Liver (tissue), 9 donors: Measurements from ENCODE around the gene PDCL3. TPM values are rescaled to one million over a fixed set of nuclear protein-coding genes. Genes with fewer than 3 reads are reported as not detected.

Experiments
- DNase-seq: peaks from one replicate; pipeline ENCODE4 v3.0.0-alpha.2; 2017; ENCODE audit warnings: low spot score
- H3K27ac ChIP-seq, 2 donors: one replicate each; pipeline ENCODE4 v1.7.0; 2013; ENCODE audit warnings: inconsistent platforms in 2 of 2, low read length in 2 of 2, control low read depth in 1 of 2, low read depth in 1 of 2, mild to moderate bottlenecking in 1 of 2
- H3K27me3 ChIP-seq, 4 donors: one replicate each; pipeline versions ENCODE4 v1.6.1 to v1.7.0; 2013; ENCODE audit warnings: low read length in 3 of 4, inconsistent platforms in 1 of 4, mild to moderate bottlenecking in 1 of 4, moderate library complexity in 1 of 4; ENCODE audit not compliant: control insufficient read depth in 4 of 4, insufficient read depth in 4 of 4
- H3K36me3 ChIP-seq, 4 donors: one replicate each; pipeline versions ENCODE4 v1.6.1 to v1.7.0; 2013; ENCODE audit warnings: low read length in 3 of 4, mild to moderate bottlenecking in 3 of 4, low read depth in 1 of 4, moderate library complexity in 1 of 4; ENCODE audit not compliant: control insufficient read depth in 4 of 4, insufficient read depth in 3 of 4
- H3K4me1 ChIP-seq, 4 donors: one replicate each; pipeline versions ENCODE4 v1.6.1 to v1.7.0; 2013; ENCODE audit warnings: low read length in 3 of 4, mild to moderate bottlenecking in 3 of 4, moderate library complexity in 1 of 4; ENCODE audit not compliant: control insufficient read depth in 4 of 4, insufficient read depth in 4 of 4
- H3K4me3 ChIP-seq, 3 donors: one replicate each; pipeline versions ENCODE4 v1.6.1 to v1.7.0; 2013; ENCODE audit warnings: low read length in 3 of 3, control low read depth in 1 of 3, low read depth in 1 of 3, mild to moderate bottlenecking in 1 of 3
- H3K9ac ChIP-seq, 2 donors: one replicate each; pipeline ENCODE4 v1.7.0; 2013; ENCODE audit warnings: low read length in 2 of 2, mild to moderate bottlenecking in 2 of 2, moderate library complexity in 2 of 2, control low read depth in 1 of 2, low read depth in 1 of 2
- H3K9me3 ChIP-seq, 4 donors: one replicate each; pipeline versions ENCODE4 v1.6.1 to v1.7.0; 2013; ENCODE audit warnings: low read length in 3 of 4; ENCODE audit not compliant: control insufficient read depth in 4 of 4
- EGR1 ChIP-seq, 2 donors: IDR thresholded peaks; 2 replicates each; pipeline ENCODE4 v1.6.1; 2016 to 2018; ENCODE audit warnings: antibody characterized with exemption in 2 of 2, low read depth in 2 of 2
- FOXA1 ChIP-seq: IDR thresholded peaks from 2 replicates; pipeline ENCODE4 v1.6.1; 2016; ENCODE audit warnings: antibody characterized with exemption
- FOXA2 ChIP-seq: IDR thresholded peaks from 2 replicates; pipeline ENCODE4 v1.6.1; 2016; ENCODE audit warnings: antibody characterized with exemption
- HNF4G ChIP-seq: IDR thresholded peaks from 2 replicates; pipeline ENCODE4 v1.6.1; 2016; ENCODE audit warnings: antibody characterized with exemption
- JUND ChIP-seq, 2 donors: IDR thresholded peaks; 2 replicates each; pipeline ENCODE4 v1.6.1; 2016; ENCODE audit warnings: antibody characterized with exemption in 2 of 2
- NR2F2 ChIP-seq: IDR thresholded peaks from 2 replicates; pipeline ENCODE4 v1.6.1; 2016; ENCODE audit warnings: antibody characterized with exemption
- RAD21 ChIP-seq, 2 donors: IDR thresholded peaks; 2 replicates each; pipeline ENCODE4 v1.6.1; 2016; ENCODE audit warnings: antibody characterized with exemption in 2 of 2, mild to moderate bottlenecking in 2 of 2
- RXRA ChIP-seq, 2 donors: IDR thresholded peaks; 2 replicates each; pipeline ENCODE4 v1.6.1; 2017 to 2018; ENCODE audit warnings: antibody characterized with exemption in 2 of 2, mild to moderate bottlenecking in 1 of 2
- SP1 ChIP-seq: IDR thresholded peaks from 2 replicates; pipeline ENCODE4 v1.6.1; 2018; ENCODE audit warnings: antibody characterized with exemption, mild to moderate bottlenecking
- WGBS: extraction: QIAGEN DNeasy Blood & Tissue Kit; methylation state at CpG from one replicate; pipeline ENCODE4 v1.1.7; 2013; 5-methylcytosine and 5-hydroxymethylcytosine counted together
- polyA plus RNA-seq, 2 donors: library from polyadenylated mRNA; stranded (reverse) in 1 of 2; unstranded in 1 of 2; fragments of 200-250 nt in 1 of 2; fragments of >200 nt in 1 of 2; fragmentation: Nextera tagmentation in 1 of 2; extraction: Ambion mirVana in 1 of 2; gene quantifications; one replicate each; pipeline versions ENCODE4 v1.2.1 to v1.2.3, GENCODE V29; 2013 to 2015
- total RNA-seq, 2 donors: library from RNA; depleted of rRNA; stranded (reverse); fragments of >200 nt; gene quantifications; one replicate each; pipeline ENCODE4 v1.2.3, GENCODE V29; 2014
- TF ChIP-seq, protein P1 (sequence below): IDR thresholded peaks from 2 replicates; pipeline ENCODE4 v1.6.1; 2016; ENCODE audit warnings: antibody characterized with exemption
- TF ChIP-seq, protein P2 (sequence below): IDR thresholded peaks from 2 replicates; pipeline ENCODE4 v1.6.1; 2016; ENCODE audit warnings: antibody characterized with exemption, mild to moderate bottlenecking
- TF ChIP-seq, protein P3 (sequence below): fragments of 150-350 bp; IDR thresholded peaks from 2 replicates; pipeline ENCODE4 v1.5.1; 2017; ENCODE audit warnings: improper control_type of control experiment, low read depth, low read length; ENCODE audit not compliant: missing input control
- TF ChIP-seq, protein P4 (sequence below): IDR thresholded peaks from 2 replicates; pipeline ENCODE4 v1.6.1; 2016; ENCODE audit warnings: antibody characterized with exemption
- TF ChIP-seq, protein P5 (sequence below): IDR thresholded peaks from 2 replicates; pipeline ENCODE4 v1.6.1; 2016; ENCODE audit warnings: antibody characterized with exemption
- donor health status: healthy.
- donor health status: healthy.
- donor health status: healthy.
- donor health status: healthy.
- donor health status: healthy.

PDCL3 gene
- total and polyA plus RNA-seq, 4 donors, result 4.2 to 12.3 (median 7.0) TPM

DNA sequence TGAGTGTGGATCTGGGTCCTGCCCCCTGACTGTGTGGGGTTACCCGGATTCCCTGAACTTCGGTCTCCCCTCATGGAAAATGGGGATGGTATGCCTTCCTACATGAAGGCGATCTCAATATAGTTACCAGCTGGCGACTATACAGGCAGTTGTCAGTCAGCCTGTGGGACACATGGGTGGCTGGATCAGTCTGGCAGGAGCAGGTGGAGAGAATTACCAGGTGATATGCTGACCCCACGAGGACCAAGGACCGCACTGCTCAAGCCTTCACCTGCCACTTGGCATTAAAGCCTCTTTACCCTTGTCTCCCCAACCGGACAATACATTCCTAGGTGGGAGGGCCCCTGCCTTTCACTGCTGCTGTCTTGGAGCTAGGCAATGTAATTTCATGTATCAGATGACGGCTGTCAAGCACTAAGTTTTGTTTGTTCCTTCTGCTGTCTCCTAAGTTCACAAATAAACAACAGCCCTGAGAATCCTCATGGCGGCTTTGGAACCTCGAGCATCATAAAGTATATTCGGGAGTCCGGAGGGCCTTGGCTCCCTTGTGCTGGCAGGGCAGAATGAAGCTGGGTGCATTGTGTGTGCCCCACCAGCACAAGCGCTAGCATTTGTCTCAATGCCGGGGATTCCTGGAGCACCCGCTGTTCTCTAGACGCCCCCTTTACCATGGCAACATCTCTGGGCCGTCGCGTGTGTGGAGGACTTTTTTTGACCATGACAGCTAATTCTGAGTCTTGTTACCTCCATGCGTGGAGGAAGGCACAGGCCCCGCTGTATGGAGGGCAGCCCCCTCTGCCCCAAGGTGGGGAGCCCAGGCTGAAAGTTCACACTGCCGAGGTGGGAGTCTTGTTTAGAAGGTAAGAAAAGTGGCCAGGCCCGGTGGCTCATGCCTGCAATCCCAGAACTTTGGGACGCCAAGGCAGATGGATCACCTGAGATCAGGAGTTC, 48.6 kb downstream of the PDCL3 start:
- 92% methylated on average over 24 of the region's 24 CpGs for WGBS
- Histone ChIP-seq H3K27ac (no peak overlapping the region), H3K4me3 (no peak overlapping the region), H3K27me3 (no peaks in the 10 kb centered on the region), H3K4me1 (no peaks in the 10 kb centered on the region), H3K9ac (no peak overlapping the region), H3K9me3 (no peaks in the 10 kb centered on the region), H3K36me3 (no peaks in the 10 kb centered on the region)
- DNase-seq, result no peak
- TF ChIP-seq, protein P1, sequence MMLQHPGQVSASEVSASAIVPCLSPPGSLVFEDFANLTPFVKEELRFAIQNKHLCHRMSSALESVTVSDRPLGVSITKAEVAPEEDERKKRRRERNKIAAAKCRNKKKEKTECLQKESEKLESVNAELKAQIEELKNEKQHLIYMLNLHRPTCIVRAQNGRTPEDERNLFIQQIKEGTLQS, result no peak
- TF ChIP-seq EGR1 (IDR thresholded peaks at IDR 0.05; ENCODE audit: low read depth in 2 of 2) (no peak), FOXA1 (no peak), NR2F2 (no peak), JUND (IDR thresholded peaks at IDR 0.05) (no peak), SP1 (no peak), RAD21 (IDR thresholded peaks at IDR 0.05) (no peak), RXRA (IDR thresholded peaks at IDR 0.05) (no peak)
- TF ChIP-seq, protein P2, sequence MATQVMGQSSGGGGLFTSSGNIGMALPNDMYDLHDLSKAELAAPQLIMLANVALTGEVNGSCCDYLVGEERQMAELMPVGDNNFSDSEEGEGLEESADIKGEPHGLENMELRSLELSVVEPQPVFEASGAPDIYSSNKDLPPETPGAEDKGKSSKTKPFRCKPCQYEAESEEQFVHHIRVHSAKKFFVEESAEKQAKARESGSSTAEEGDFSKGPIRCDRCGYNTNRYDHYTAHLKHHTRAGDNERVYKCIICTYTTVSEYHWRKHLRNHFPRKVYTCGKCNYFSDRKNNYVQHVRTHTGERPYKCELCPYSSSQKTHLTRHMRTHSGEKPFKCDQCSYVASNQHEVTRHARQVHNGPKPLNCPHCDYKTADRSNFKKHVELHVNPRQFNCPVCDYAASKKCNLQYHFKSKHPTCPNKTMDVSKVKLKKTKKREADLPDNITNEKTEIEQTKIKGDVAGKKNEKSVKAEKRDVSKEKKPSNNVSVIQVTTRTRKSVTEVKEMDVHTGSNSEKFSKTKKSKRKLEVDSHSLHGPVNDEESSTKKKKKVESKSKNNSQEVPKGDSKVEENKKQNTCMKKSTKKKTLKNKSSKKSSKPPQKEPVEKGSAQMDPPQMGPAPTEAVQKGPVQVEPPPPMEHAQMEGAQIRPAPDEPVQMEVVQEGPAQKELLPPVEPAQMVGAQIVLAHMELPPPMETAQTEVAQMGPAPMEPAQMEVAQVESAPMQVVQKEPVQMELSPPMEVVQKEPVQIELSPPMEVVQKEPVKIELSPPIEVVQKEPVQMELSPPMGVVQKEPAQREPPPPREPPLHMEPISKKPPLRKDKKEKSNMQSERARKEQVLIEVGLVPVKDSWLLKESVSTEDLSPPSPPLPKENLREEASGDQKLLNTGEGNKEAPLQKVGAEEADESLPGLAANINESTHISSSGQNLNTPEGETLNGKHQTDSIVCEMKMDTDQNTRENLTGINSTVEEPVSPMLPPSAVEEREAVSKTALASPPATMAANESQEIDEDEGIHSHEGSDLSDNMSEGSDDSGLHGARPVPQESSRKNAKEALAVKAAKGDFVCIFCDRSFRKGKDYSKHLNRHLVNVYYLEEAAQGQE, result no peak
- TF ChIP-seq, protein P3, sequence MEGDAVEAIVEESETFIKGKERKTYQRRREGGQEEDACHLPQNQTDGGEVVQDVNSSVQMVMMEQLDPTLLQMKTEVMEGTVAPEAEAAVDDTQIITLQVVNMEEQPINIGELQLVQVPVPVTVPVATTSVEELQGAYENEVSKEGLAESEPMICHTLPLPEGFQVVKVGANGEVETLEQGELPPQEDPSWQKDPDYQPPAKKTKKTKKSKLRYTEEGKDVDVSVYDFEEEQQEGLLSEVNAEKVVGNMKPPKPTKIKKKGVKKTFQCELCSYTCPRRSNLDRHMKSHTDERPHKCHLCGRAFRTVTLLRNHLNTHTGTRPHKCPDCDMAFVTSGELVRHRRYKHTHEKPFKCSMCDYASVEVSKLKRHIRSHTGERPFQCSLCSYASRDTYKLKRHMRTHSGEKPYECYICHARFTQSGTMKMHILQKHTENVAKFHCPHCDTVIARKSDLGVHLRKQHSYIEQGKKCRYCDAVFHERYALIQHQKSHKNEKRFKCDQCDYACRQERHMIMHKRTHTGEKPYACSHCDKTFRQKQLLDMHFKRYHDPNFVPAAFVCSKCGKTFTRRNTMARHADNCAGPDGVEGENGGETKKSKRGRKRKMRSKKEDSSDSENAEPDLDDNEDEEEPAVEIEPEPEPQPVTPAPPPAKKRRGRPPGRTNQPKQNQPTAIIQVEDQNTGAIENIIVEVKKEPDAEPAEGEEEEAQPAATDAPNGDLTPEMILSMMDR, result no peak

DNA sequence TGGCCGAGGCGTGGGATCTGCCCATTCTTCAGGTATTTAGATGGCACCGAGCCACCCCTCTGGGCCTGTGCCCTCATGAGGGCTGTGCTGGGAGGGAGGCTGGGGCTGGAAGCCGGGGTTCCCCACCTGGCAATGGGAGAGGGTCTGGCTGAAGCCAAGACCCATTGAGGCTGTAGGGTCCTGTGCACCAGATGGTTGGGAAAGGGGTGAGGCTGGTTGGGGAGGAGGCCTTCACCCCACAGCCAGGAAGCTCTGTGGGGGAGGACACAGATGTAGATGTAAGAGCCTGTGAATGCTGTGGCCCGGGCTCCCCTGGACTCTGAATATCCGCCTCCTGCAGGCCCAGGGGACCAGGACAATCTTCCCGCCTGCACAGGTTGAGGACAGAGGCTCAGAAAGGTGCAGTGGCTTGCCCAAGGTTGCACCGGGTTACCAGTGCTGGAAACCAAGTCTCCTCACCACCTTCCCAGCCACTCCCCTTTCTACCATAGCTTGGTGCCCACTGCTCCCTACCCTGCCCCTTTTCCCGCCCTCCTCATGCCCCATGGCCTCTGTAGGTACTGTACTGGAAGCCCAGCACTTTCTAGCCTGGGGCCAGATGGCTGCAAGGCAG, 49.7 kb downstream of the PDCL3 start:
- Histone ChIP-seq H3K4me3 (no peak overlapping the region), H3K27ac (no peak overlapping the region), H3K36me3 (no peaks in the 10 kb centered on the region), H3K4me1 (no peaks in the 10 kb centered on the region), H3K9me3 (no peaks in the 10 kb centered on the region), H3K9ac (no peak overlapping the region), H3K27me3 (no peaks in the 10 kb centered on the region)
- WGBS, result 93% methylated on average over 9 of the region's 9 CpGs
- TF ChIP-seq HNF4G (no peak), SP1 (no peak), EGR1 (IDR thresholded peaks at IDR 0.05; ENCODE audit: low read depth in 2 of 2) (no peak), FOXA2 (no peak), FOXA1 (no peak)
- TF ChIP-seq, protein P4, sequence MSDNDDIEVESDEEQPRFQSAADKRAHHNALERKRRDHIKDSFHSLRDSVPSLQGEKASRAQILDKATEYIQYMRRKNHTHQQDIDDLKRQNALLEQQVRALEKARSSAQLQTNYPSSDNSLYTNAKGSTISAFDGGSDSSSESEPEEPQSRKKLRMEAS, result no peak
- TF ChIP-seq, protein P5, sequence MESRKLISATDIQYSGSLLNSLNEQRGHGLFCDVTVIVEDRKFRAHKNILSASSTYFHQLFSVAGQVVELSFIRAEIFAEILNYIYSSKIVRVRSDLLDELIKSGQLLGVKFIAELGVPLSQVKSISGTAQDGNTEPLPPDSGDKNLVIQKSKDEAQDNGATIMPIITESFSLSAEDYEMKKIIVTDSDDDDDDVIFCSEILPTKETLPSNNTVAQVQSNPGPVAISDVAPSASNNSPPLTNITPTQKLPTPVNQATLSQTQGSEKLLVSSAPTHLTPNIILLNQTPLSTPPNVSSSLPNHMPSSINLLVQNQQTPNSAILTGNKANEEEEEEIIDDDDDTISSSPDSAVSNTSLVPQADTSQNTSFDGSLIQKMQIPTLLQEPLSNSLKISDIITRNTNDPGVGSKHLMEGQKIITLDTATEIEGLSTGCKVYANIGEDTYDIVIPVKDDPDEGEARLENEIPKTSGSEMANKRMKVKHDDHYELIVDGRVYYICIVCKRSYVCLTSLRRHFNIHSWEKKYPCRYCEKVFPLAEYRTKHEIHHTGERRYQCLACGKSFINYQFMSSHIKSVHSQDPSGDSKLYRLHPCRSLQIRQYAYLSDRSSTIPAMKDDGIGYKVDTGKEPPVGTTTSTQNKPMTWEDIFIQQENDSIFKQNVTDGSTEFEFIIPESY, result no peak
- TF ChIP-seq, protein P1, result no peak
- no peak for DNase-seq
